Measurements from ENCODE around the gene COL6A2.
"Not testable (repeated sequence)": the region's sequence is repeated elsewhere in the genome, so short reads cannot be mapped to it uniquely, and the experiment has no call there.

GRCh38 chr21:46176443-46177129 lies 78.7 kb downstream of the COL6A2 start:
- not testable (repeated sequence) for TF ChIP-seq ERF (CRISPR knock-in tag; IDR thresholded peaks at IDR 0.05); ZNF501 (CRISPR knock-in tag; IDR thresholded peaks at IDR 0.05); ZNF605 (CRISPR knock-in tag; IDR thresholded peaks at IDR 0.05); ZNF556 (CRISPR knock-in tag; IDR thresholded peaks at IDR 0.05; ENCODE audit: borderline replicate concordance); ZHX2 (IDR thresholded peaks at IDR 0.05; ENCODE audit: low read depth); ZHX2 (CRISPR knock-in tag; IDR thresholded peaks at IDR 0.05; ENCODE audit: borderline replicate concordance); HNRNPK (IDR thresholded peaks at IDR 0.05; ENCODE audit: low read depth, low read length, poor library complexity, severe bottlenecking); HNRNPH1 (optimal IDR thresholded peaks at IDR 0.05; ENCODE audit: low read depth, low read length); SNAPC2 (CRISPR knock-in tag; IDR thresholded peaks at IDR 0.05)
